Activated CD8-positive, alpha-beta memory T cell treated with anti-CD3 and anti-CD28 coated beads, Interleukin-2, amount 50 U/mL, for 1 hour (primary cell): Measurements from ENCODE around the gene NPHP1.
"Not testable (repeated sequence)": the region's sequence is repeated elsewhere in the genome, so short reads cannot be mapped to it uniquely, and the experiment has no call there.

Source experiments
- DNase-seq: peaks from one replicate; pipeline ENCODE4 v3.0.0-alpha.2; 2020; ENCODE audit errors: extremely low read depth

Gene NPHP1

GRCh38 chr2:110204408-110205385, at the start of gene NPHP1:
Gene NPHP1 (minus strand): TSS chr2:110205013. CDS start chr2:110204968, 45 bp downstream.
- DNase-seq, result peak; percentile 51

DNA sequence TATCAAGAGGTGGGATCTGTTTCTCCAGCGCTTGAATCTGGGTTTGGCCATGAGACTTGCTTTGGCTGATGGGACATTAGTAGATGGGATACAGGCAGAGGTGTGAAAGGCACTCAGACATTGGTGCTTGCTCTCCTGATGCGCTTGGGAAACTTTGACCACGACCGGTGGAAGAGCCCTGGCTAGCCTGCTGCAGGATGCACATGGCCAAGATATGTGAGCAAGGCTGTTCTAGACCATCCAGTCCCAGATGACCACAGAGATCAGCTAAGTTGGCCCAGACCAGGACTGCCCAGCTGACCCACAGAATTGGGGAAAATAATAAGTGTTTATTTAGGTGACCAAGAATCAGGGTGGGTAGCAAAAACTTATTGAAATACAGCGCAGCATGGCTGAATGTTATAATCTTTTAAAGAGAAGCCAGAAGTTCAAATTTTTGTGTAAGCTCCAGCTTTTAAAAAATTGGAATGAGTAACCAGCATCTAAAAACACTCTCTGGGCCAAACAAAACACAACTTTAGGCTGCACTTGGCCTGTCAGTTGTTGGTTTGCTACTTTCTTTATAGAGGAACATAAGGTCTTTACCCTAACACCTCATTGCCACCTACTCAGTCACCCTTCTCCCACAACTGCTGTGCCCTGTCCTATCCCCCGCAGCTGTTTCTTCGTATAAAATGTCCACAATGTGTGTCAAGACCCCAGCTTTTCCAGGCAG, 43.4 kb upstream of the NPHP1 start:
- not testable (repeated sequence) for DNase-seq

DNA sequence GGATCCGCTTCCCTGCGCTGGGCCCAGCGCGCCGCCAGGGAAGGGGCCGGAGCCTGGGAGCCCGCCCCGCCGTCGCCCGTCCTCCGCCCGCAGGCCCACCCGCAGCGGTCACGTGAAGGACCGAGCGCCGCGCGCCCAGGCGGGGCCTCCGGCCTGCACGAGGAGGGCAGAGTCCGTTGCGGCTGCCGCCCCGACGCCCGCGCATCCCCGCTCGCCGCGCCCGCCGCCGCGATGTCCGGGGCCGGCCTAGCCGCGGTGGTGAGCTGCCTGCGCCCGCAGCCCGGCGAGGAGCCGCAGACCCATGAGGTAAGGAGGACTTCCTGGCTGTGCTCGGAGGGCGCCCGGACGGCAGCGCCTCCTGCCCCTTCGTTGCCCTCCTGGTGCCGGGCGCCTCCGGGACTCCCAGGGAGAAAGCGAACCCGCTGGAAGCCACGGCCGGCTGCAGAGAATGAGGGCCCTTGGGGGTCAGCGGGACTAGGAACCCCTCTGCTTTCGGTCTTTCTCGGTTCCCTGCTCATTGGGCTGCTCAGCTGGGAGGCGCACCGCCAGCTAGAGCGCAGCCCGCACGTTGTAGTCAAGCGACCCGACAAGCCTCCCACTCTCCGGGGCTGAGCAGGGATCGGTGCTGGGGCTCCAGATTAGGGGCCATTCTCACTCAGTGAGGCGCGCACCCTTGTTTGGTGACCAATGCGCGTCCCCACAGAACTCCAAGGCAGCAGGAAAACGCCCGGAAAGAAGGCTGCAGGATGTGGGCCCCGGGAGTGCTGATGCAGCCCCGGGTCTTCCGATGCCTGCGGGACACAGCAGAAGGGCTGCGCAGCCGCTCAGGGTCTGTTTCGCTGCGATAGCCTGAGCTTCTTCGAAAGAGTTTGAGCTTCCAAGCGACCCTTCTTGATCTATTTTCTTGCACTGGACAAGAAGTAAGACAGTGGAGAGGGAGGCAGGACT, 40.9 kb upstream of the NPHP1 start:
- DNase-seq, result not testable (repeated sequence)

- DNase-seq, result not testable (repeated sequence)
Measured at GRCh38 chr2:110243283-110243682, 38.5 kb upstream of the NPHP1 start.

GRCh38 chr2:110234514-110234913, 29.7 kb upstream of the NPHP1 start:
- DNase-seq, result not testable (repeated sequence)

DNA sequence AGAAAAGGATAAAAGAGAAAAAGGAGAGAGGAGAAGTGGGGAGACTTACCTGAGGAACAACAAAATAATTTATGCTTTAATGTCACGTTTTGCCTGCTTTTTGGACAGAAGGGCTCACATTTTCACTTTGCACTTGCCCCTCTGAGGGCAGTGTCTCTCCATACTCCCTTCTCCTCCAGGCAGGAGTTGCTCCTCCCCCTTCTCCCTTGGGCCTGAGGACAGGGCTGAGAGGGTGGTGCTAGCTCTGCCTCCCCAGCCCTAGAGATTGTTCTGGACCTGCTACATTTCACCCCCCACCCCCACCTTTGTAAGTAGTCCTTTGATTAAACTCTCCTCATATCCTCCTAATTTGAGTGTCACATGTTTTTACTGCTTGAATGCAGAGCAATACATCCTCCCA, 25.1 kb upstream of the NPHP1 start:
- not testable (repeated sequence) for DNase-seq

DNA sequence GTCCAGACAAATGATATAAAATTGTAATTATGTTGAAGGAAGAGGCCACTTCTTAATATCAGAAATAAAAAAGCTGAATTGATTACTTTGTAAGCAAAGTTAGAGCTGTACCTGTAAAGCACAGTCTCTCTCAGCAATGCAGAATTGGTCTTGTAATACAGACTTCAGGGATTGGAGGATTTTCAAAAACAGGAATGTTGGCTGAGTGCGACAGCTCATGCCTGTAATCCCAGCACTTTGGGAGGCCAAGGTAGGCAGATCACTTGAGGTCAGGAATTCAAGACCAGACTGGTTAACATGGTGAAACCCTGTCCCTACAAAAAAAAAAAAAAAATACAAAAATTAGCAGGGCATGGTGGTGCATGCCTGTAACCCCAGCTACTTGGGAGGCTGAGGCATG, 17.8 kb upstream of the NPHP1 start:
- DNase-seq, result not testable (repeated sequence)

- no peak for DNase-seq
Measured at GRCh38 chr2:110221938-110222337, 17.1 kb upstream of the NPHP1 start.

GRCh38 chr2:110220190-110220564, 15.4 kb upstream of the NPHP1 start:
- no peak for DNase-seq

GRCh38 chr2:110219496-110220189, 14.8 kb upstream of the NPHP1 start:
- no peak for DNase-seq

GRCh38 chr2:110218889-110219288, 14.1 kb upstream of the NPHP1 start:
- DNase-seq, result not testable (repeated sequence)

DNA sequence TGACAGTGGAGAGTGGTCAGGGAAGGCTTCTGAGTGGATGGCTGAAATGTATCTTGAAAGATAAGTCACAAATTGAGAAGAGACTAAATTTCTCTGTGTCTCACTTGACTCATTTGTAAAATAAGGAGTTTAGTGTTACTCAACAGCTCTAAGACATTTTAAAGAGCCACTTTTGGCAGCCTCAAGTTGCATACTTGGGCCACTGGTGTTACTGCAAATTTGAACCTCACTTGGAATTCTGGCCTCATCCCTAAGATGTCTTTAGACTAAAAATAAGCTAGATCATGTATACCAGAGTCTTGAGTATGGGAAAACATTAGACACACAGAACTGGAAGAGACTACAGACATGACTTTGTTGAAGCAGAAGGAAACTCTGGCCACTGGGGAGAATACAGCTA, 12.0 kb upstream of the NPHP1 start:
- DNase-seq, result no peak

DNA sequence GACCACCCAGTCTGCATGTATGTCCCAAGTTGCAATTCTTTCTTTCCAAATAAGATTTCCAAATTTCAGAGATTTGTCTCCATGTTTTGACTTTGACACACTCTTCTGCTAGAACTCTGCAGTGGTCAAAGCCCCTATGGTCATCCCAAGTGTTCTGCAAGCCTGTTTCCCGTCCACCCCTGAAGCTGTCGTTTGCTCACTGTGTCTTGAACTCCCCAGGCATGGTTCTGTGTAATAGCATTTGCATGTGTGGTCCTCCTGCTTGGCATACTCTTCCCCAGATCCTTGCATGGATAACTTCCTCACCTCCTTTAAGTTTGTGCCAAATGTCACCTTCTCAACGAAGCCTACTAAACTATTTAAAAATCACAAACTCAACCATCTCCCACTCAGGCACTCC, 11.4 kb upstream of the NPHP1 start:
- no peak for DNase-seq

GRCh38 chr2:110215566-110216158, 10.8 kb upstream of the NPHP1 start:
- no peak for DNase-seq

DNA sequence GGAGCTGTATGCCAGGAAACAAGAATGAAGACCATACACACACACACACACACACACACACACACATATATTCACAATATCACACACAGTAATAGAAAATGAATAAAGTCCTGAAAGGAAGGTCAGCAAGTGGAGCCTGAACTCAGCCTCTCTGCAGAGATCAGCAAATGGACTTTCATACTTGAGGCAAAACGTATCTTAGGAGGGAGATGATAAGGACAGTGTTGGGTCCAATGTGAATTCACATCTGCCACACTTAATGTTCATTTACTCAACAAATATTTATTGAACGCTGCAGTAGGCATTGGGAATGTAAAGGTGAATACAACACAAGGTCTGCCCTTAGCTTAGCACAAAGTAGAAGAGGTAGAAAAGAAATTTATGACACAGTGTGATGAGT, 10.3 kb upstream of the NPHP1 start:
- DNase-seq, result no peak

GRCh38 chr2:110213522-110213921, 8.7 kb upstream of the NPHP1 start:
- DNase-seq, result not testable (repeated sequence)

- DNase-seq, result peak; percentile 12
Measured at GRCh38 chr2:110211938-110212858, 7.4 kb upstream of the NPHP1 start, which contains the start of gene MTLN. Gene MTLN (minus strand): TSS chr2:110212547. CDS start chr2:110212525, 22 bp downstream.

DNA sequence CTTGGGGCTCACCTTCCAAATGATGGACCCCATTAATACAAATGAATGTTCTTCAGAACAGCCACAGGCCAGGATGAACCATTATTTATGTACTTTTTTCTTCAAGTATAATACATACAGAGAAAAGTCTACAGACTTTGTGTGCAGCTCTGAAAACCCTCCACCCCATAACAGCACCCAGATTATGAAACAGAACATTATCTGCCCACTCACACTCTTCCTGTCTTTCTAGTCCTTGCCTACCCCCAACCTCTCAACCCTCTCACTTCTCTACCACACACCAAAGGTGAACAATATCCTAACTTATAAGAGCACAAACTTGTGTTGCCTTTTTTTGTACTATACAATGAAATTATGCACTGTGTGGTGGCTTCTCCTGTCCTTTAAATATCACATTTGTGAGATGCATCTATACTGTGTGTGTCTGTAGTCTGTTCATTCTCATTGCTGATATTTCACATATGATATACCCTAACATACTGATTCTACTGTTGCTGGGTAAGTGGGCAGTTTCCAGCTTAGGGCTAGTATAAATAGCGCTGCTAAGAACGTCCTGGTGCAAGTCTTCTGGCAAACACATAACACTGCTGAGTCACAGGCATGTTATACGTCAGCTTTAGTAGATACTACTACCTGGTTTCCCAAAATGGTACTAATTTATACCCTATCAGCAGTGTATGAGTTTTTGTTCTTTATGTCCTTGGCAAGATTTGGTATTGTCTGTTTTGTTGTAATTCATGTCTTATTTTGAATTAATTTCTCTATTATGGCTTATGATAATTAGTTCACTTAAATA, 1.0 kb upstream of the NPHP1 start:
- no peak for DNase-seq

DNA sequence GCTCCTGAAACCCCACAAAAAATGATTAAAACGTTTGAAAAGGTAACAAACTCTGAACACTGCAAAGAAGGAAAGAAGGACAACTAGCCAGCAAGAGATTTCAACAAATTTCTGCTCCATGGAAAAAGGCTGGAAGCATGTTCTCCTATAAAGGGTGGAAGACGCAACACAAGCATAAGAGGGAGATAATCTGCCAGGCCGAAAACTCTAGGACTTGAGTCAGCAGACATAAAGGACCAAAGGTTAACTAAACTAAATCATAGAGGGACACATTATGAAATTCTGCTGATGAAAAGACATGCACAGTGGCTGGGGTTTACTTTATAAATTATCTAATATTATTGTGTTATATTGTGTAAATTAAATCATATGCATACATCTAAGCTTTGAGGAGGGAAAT, 6.8 kb downstream of the NPHP1 start:
- no peak for DNase-seq
